Measurements from ENCODE around the gene ROMO1. TPM values are rescaled to one million over a fixed set of nuclear protein-coding genes. Genes with fewer than 3 reads are reported as not detected.

Gene ROMO1
- polyA plus RNA-seq, 2 of the 4 experiments (the other 2 are of a cell fraction), result 201 to 430 TPM

GRCh38 chr20:35730583-35731468 is 31.6 kb downstream of the ROMO1 start:
- FAIRE-seq, result no peak
- DNase-seq (ENCODE audit: low read depth in 1 of 2, low spot score in 1 of 2), result no peak
- CTCF ChIA-PET, result interaction anchor here (1.2 to 2.7 kb wide), 2 partner anchors 153 to 224 kb away, joined by 3 to 11 read pairs; partner anchors contain the start of gene SCAND1
- H3K4me3 ChIP-seq, result no peak overlapping the region; the same call in 2 of the 3 replicates
- H3K9me3 ChIP-seq, result no peaks in the 10 kb centered on the region
- no peak overlapping the region for H3K27ac ChIP-seq
- peak overlapping the region; percentile 27; the same call in 2 of the 3 replicates for H3K4me2 ChIP-seq
- peaks cover 47% of the 10 kb centered on the region for H3K4me1 ChIP-seq
- 66% methylated on average over 4 of the region's 4 CpGs for WGBS (ENCODE audit: missing lambda C conversion rate)
- ATAC-seq, result no peak
- TF ChIP-seq HDAC2 (IDR thresholded peaks at IDR 0.05), result no peak
- peak in 1 of 2 experiments; percentile 32; a peak in 1 of 5 replicates for TF ChIP-seq JUN (IDR thresholded peaks at IDR 0.05)
- POLR2A ChIA-PET, result interaction anchor here (1.3 to 4.0 kb wide), 2 partner anchors 12 to 154 kb away, joined by 5 to 38 read pairs; partner anchors contain the start of gene RBM39

GRCh38 chr20:35731469-35731788 is 32.2 kb downstream of the ROMO1 start:
- no peak overlapping the region for H3K27ac ChIP-seq
- no peak for ATAC-seq
- H3K4me2 ChIP-seq, result peak overlapping the region; percentile 27; the same call in 2 of the 3 replicates
- DNase-seq (ENCODE audit: low read depth in 1 of 2, low spot score in 1 of 2), result no peak
- no peak overlapping the region for H3K4me3 ChIP-seq
- no peak for TF ChIP-seq NFE2L2 (conservative IDR thresholded peaks at IDR 0.05; ENCODE audit: low read length)
- no peak for TF ChIP-seq RARB (CRISPR knock-in tag; IDR thresholded peaks at IDR 0.05)
- peak; percentile 66; the same call in 1 of the 2 replicates for TF ChIP-seq HOXA7 (CRISPR knock-in tag; IDR thresholded peaks at IDR 0.05)
- peaks cover 53% of the 10 kb centered on the region for H3K4me1 ChIP-seq
- ChIA-PET POLR2A (interaction anchor here (1.3 to 4.0 kb wide), 2 partner anchors 11 to 153 kb away, joined by 5 to 38 read pairs; partner anchors contain the start of gene RBM39), CTCF (interaction anchor here (1.2 to 2.7 kb wide), 2 partner anchors 153 to 223 kb away, joined by 3 to 11 read pairs; partner anchors contain the start of gene SCAND1)
- 70% methylated on average over 2 of the region's 2 CpGs for WGBS (ENCODE audit: missing lambda C conversion rate)
- H3K9me3 ChIP-seq, result no peaks in the 10 kb centered on the region
- no peak for FAIRE-seq

GRCh38 chr20:35731862-35732643 is 32.8 kb downstream of the ROMO1 start:
- Histone ChIP-seq H3K4me3 (no peak overlapping the region), H3K9me3 (no peaks in the 10 kb centered on the region), H3K4me2 (peak overlapping the region; percentile 27; the same call in 2 of the 3 replicates), H3K27ac (no peak overlapping the region), H3K4me1 (peaks cover 59% of the 10 kb centered on the region)
- TF ChIP-seq MAFK (IDR thresholded peaks at IDR 0.05; ENCODE audit: partially characterized antibody) (no peak), CTCF (IDR thresholded peaks at IDR 0.05) (no peak), BCL3 (IDR thresholded peaks at IDR 0.05) (no peak), CBX2 (IDR thresholded peaks at IDR 0.05; ENCODE audit: borderline replicate concordance, low read depth) (no peak), TFCP2L1 (CRISPR knock-in tag; IDR thresholded peaks at IDR 0.05) (no peak), TP53 (CRISPR knock-in tag; IDR thresholded peaks at IDR 0.05) (no peak), HDAC2 (IDR thresholded peaks at IDR 0.05) (no peak), POLR2AphosphoS2 (conservative IDR thresholded peaks at IDR 0.05; ENCODE audit: low read length) (0 out of 2 replicates have a peak, but pooled peaks have one; percentile 18)
- CTCF ChIA-PET, result interaction anchor here (0.6 to 2.7 kb wide), 3 partner anchors 137 to 223 kb away, joined by 3 to 11 read pairs (median 4); partner anchors contain the start of gene SCAND1
- 89% methylated on average over 24 of the region's 24 CpGs for WGBS (ENCODE audit: missing lambda C conversion rate)
- FAIRE-seq (no peak), ATAC-seq (no peak), DNase-seq (ENCODE audit: low read depth in 1 of 2, low spot score in 1 of 2) (no peak)
- POLR2A ChIA-PET, result interaction anchor here (0.7 to 4.0 kb wide), 3 partner anchors 10 to 152 kb away, joined by 3 to 38 read pairs (median 11); partner anchors contain the start of gene RBM39

GRCh38 chr20:35732644-35732982 is 33.4 kb downstream of the ROMO1 start:
- WGBS (ENCODE audit: missing lambda C conversion rate), result 57% methylated on average over 1 of the region's 1 CpG
- Histone ChIP-seq H3K27ac (no peak overlapping the region), H3K9me3 (no peaks in the 10 kb centered on the region), H3K4me1 (peaks cover 60% of the 10 kb centered on the region), H3K4me3 (no peak overlapping the region), H3K4me2 (no peak overlapping the region)
- DNase-seq (ENCODE audit: low read depth in 1 of 2, low spot score in 1 of 2) (no peak), FAIRE-seq (no peak), ATAC-seq (no peak)
- ChIA-PET CTCF (interaction anchor here (0.6 to 2.7 kb wide), 2 partner anchors 138 to 152 kb away, joined by 4 to 11 read pairs; no protein-coding TSS in a partner anchor), POLR2A (interaction anchor here (0.7 to 2.7 kb wide), 2 partner anchors 10 to 151 kb away, joined by 3 to 11 read pairs; partner anchors contain the start of gene RBM39)
- TF ChIP-seq HDAC2 (IDR thresholded peaks at IDR 0.05) (no peak), USF2 (IDR thresholded peaks at IDR 0.05) (no peak), JUN (IDR thresholded peaks at IDR 0.05) (no peak), NPAS2 (CRISPR knock-in tag; IDR thresholded peaks at IDR 0.05; ENCODE audit: borderline replicate concordance) (no peak), CHD4 (IDR thresholded peaks at IDR 0.05; ENCODE audit: borderline replicate concordance) (no peak), BCL3 (IDR thresholded peaks at IDR 0.05) (no peak), ESRRA (IDR thresholded peaks at IDR 0.05; ENCODE audit: borderline replicate concordance, low read length) (no peak), TP53 (CRISPR knock-in tag; IDR thresholded peaks at IDR 0.05) (no peak), CEBPB (IDR thresholded peaks at IDR 0.05) (no peak), ZC3H11A (IDR thresholded peaks at IDR 0.05) (no peak), RNF2 (IDR thresholded peaks at IDR 0.05; ENCODE audit: borderline replicate concordance, low read depth) (no peak), MYC (IDR thresholded peaks at IDR 0.05; ENCODE audit: borderline replicate concordance, low read length) (no peak), CBX2 (IDR thresholded peaks at IDR 0.05; ENCODE audit: borderline replicate concordance, low read depth) (no peak), MAFK (IDR thresholded peaks at IDR 0.05; ENCODE audit: partially characterized antibody) (no peak)

Measured in A549 (cell line).